HK-2 (cell line): ENCODE data around the gene C17orf58.

Source experiments
- DNase-seq: peaks from one replicate; pipeline ENCODE4 v3.0.0-alpha.2; 2018; ENCODE audit not compliant: unreplicated experiment

The C17orf58 gene

GRCh38 chr17:67959510-67959909, 36.8 kb downstream of the C17orf58 start:
- no peak for DNase-seq

- no peak for DNase-seq
Observed at GRCh38 chr17:67950945-67951344, 45.3 kb downstream of the C17orf58 start.

GRCh38 chr17:67947325-67947813, 48.9 kb downstream of the C17orf58 start:
- DNase-seq, result no peak

GRCh38 chr17:67946513-67946912, 49.8 kb downstream of the C17orf58 start:
- DNase-seq, result no peak

GRCh38 chr17:67944035-67944434, 52.2 kb downstream of the C17orf58 start:
- DNase-seq, result no peak

- no peak for DNase-seq
Observed at GRCh38 chr17:67942810-67943209, 53.5 kb downstream of the C17orf58 start.
